ENCODE measurements around the gene PNPLA2. TPM values are rescaled to one million over a fixed set of nuclear protein-coding genes. Genes with fewer than 3 reads are reported as not detected.

The PNPLA2 gene
- total and polyA plus RNA-seq, 4 experiments from 2014 or later = 12.2 to 201 (median 118) TPM

- POLR2A ChIA-PET (ENCODE audit: partially characterized antibody) = interaction anchor here (0.6 to 2.5 kb wide), 2 partner anchors 9 to 18 kb away, joined by 3 to 9 read pairs; partner anchors contain the start of gene PNPLA2
- no peak overlapping the region for H3K4me3 ChIP-seq (ENCODE audit: low read length in 2 of 2)
- H3K9me3 ChIP-seq (ENCODE audit: control insufficient read depth in 1 of 2, low read length in 2 of 2) = no peaks in the 10 kb centered on the region
- no peaks in the 10 kb centered on the region for H3K27me3 Mint-ChIP-seq
- no peak overlapping the region for H3K4me3 Mint-ChIP-seq
- peaks cover 29% of the 10 kb centered on the region for H3K4me1 ChIP-seq (ENCODE audit: insufficient read depth, low read length)
- intact Hi-C loops (cut with micrococcal nuclease) = no loop called here
- peaks cover 13% of the 10 kb centered on the region for H3K36me3 ChIP-seq (ENCODE audit: insufficient read depth, low read length)
- H3K27ac Mint-ChIP-seq = no peak overlapping the region
- H3K27ac ChIP-seq (ENCODE audit: low read depth, low read length) = no peak overlapping the region
- H3K9me3 Mint-ChIP-seq = peaks cover 0 to 1% (median 0%) of the 10 kb centered on the region in 8 donors
- no peaks in the 10 kb centered on the region for H3K27me3 ChIP-seq (ENCODE audit: insufficient read depth, low read length)
- peaks cover 0 to 15% of the 10 kb centered on the region in 2 donors for H3K36me3 Mint-ChIP-seq
- CTCF ChIA-PET (ENCODE audit: partially characterized antibody) = interaction anchor here (1.0 kb wide), 1 partner anchor 9 kb away, joined by 3 read pairs; no protein-coding TSS in a partner anchor
- H3K4me1 Mint-ChIP-seq = peaks cover 4 to 29% (median 13%) of the 10 kb centered on the region in 4 donors
- no peak for DNase-seq
Observed at GRCh38 chr11:837990-838307, 19.2 kb downstream of the PNPLA2 start.

GRCh38 chr11:838441-839279 is 19.9 kb downstream of the PNPLA2 start:
- ChIA-PET POLR2A (ENCODE audit: partially characterized antibody) (interaction anchor here (0.6 kb wide), 1 partner anchor 9 kb away, joined by 3 read pairs; no protein-coding TSS in a partner anchor), CTCF (ENCODE audit: partially characterized antibody) (no interaction called here)
- Histone ChIP-seq H3K27ac (ENCODE audit: low read depth, low read length) (no peak overlapping the region), H3K36me3 (ENCODE audit: insufficient read depth, low read length) (peaks cover 13% of the 10 kb centered on the region), H3K4me1 (ENCODE audit: insufficient read depth, low read length) (peaks cover 31% of the 10 kb centered on the region), H3K9me3 (ENCODE audit: control insufficient read depth in 1 of 2, low read length in 2 of 2) (no peaks in the 10 kb centered on the region), H3K27me3 (ENCODE audit: insufficient read depth, low read length) (no peaks in the 10 kb centered on the region), H3K4me3 (ENCODE audit: low read length in 2 of 2) (no peak overlapping the region)
- Mint-ChIP-seq H3K9me3 (peaks cover 0 to 1% (median 0%) of the 10 kb centered on the region in 8 donors), H3K4me1 (peaks cover 4 to 32% (median 14%) of the 10 kb centered on the region in 4 donors), H3K27ac (peak overlapping the region in 1 of 7 donors; percentile 37), H3K36me3 (peaks cover 0 to 17% of the 10 kb centered on the region in 2 donors), H3K4me3 (peak overlapping the region in 1 of 8 donors; percentile 52), H3K27me3 (no peaks in the 10 kb centered on the region)
- no peak for DNase-seq
- intact Hi-C loops (cut with micrococcal nuclease) = no loop called here

- peak overlapping the region in 1 of 7 donors; percentile 78 for H3K27ac Mint-ChIP-seq
- no peak overlapping the region for H3K4me3 Mint-ChIP-seq
- intact Hi-C loops (cut with micrococcal nuclease) = no loop called here
- peaks cover 13% of the 10 kb centered on the region for H3K36me3 ChIP-seq (ENCODE audit: insufficient read depth, low read length)
- H3K36me3 Mint-ChIP-seq = peaks cover 0 to 17% of the 10 kb centered on the region in 2 donors
- H3K4me3 ChIP-seq (ENCODE audit: low read length in 2 of 2) = no peak overlapping the region
- no peaks in the 10 kb centered on the region for H3K27me3 Mint-ChIP-seq
- ChIA-PET CTCF (ENCODE audit: partially characterized antibody) (no interaction called here), POLR2A (ENCODE audit: partially characterized antibody) (no interaction called here)
- no peak for DNase-seq
- no peak overlapping the region for H3K27ac ChIP-seq (ENCODE audit: low read depth, low read length)
- no peaks in the 10 kb centered on the region for H3K27me3 ChIP-seq (ENCODE audit: insufficient read depth, low read length)
- no peaks in the 10 kb centered on the region for H3K9me3 ChIP-seq (ENCODE audit: control insufficient read depth in 1 of 2, low read length in 2 of 2)
- H3K4me1 ChIP-seq (ENCODE audit: insufficient read depth, low read length) = peaks cover 31% of the 10 kb centered on the region
- peaks cover 0 to 1% (median 0%) of the 10 kb centered on the region in 8 donors for H3K9me3 Mint-ChIP-seq
- peaks cover 4 to 29% (median 15%) of the 10 kb centered on the region in 4 donors for H3K4me1 Mint-ChIP-seq
Observed at GRCh38 chr11:839280-839623, 20.5 kb downstream of the PNPLA2 start.

GRCh38 chr11:839875-840617 is 21.3 kb downstream of the PNPLA2 start:
- intact Hi-C loops (cut with micrococcal nuclease) = no loop called here
- POLR2A ChIA-PET (ENCODE audit: partially characterized antibody) = interaction anchor here (4.8 to 5.2 kb wide), 2 partner anchors 8 to 20 kb away, joined by 57 to 67 read pairs; partner anchors contain the start of genes CD151 and PNPLA2
- H3K9me3 Mint-ChIP-seq = peaks cover 0 to 1% (median 0%) of the 10 kb centered on the region in 8 donors
- peak overlapping the region; percentile 20 to 89 (median 72) for H3K4me3 Mint-ChIP-seq
- H3K36me3 ChIP-seq (ENCODE audit: insufficient read depth, low read length) = peaks cover 13% of the 10 kb centered on the region
- no peak overlapping the region for H3K27ac ChIP-seq (ENCODE audit: low read depth, low read length)
- peaks cover 4 to 31% (median 15%) of the 10 kb centered on the region in 4 donors for H3K4me1 Mint-ChIP-seq
- CTCF ChIA-PET (ENCODE audit: partially characterized antibody) = interaction anchor here (1.1 kb wide), 1 partner anchor 21 kb away, joined by 4 read pairs; the partner anchor contains the start of gene PNPLA2
- peaks cover 31% of the 10 kb centered on the region for H3K4me1 ChIP-seq (ENCODE audit: insufficient read depth, low read length)
- H3K27ac Mint-ChIP-seq = peak overlapping the region in 4 of 7 donors; percentile 52 to 78 (median 68)
- H3K36me3 Mint-ChIP-seq = peaks cover 0 to 17% of the 10 kb centered on the region in 2 donors
- H3K27me3 Mint-ChIP-seq = no peaks in the 10 kb centered on the region
- no peak overlapping the region for H3K4me3 ChIP-seq (ENCODE audit: low read length in 2 of 2)
- H3K27me3 ChIP-seq (ENCODE audit: insufficient read depth, low read length) = no peaks in the 10 kb centered on the region
- H3K9me3 ChIP-seq (ENCODE audit: control insufficient read depth in 1 of 2, low read length in 2 of 2) = no peaks in the 10 kb centered on the region
- no peak for DNase-seq

GRCh38 chr11:841981-842369 is 23.3 kb downstream of the PNPLA2 start:
- H3K4me1 Mint-ChIP-seq = peaks cover 4 to 35% (median 15%) of the 10 kb centered on the region in 4 donors
- DNase-seq = no peak
- peaks cover 0 to 17% of the 10 kb centered on the region in 2 donors for H3K36me3 Mint-ChIP-seq
- H3K27me3 Mint-ChIP-seq = peaks cover 0 to 2% of the 10 kb centered on the region in 2 donors
- peak overlapping the region; percentile 84 to 89 (median 86) for H3K4me3 Mint-ChIP-seq
- ChIA-PET CTCF (ENCODE audit: partially characterized antibody) (interaction anchor here (1.4 kb wide), 1 partner anchor 209 kb away, joined by 5 read pairs; no protein-coding TSS in a partner anchor), POLR2A (ENCODE audit: partially characterized antibody) (interaction anchor here (1.1 to 5.2 kb wide), 7 partner anchors 10 to 336 kb away, joined by 3 to 67 read pairs (median 8); partner anchors contain the start of genes CD151, CHID1, PNPLA2 and RPLP2)
- intact Hi-C loops (cut with micrococcal nuclease) = loop anchor here (1.0 to 2.0 kb wide), 3 partner anchors 23 to 85 kb away; partner anchors contain the start of gene RPLP2
- Histone ChIP-seq H3K4me3 (ENCODE audit: low read length in 2 of 2) (peak overlapping the region; percentile 57 to 97), H3K9me3 (ENCODE audit: control insufficient read depth in 1 of 2, low read length in 2 of 2) (no peaks in the 10 kb centered on the region), H3K36me3 (ENCODE audit: insufficient read depth, low read length) (peaks cover 13% of the 10 kb centered on the region), H3K27ac (ENCODE audit: low read depth, low read length) (peak overlapping the region; percentile 77), H3K4me1 (ENCODE audit: insufficient read depth, low read length) (peaks cover 31% of the 10 kb centered on the region), H3K27me3 (ENCODE audit: insufficient read depth, low read length) (no peaks in the 10 kb centered on the region)
- peak overlapping the region; percentile 66 to 89 (median 84) for H3K27ac Mint-ChIP-seq
- H3K9me3 Mint-ChIP-seq = peaks cover 0 to 1% (median 0%) of the 10 kb centered on the region in 8 donors

GRCh38 chr11:842370-843002 is 23.8 kb downstream of the PNPLA2 start, which contains the start of the genes POLR2L and TSPAN4:
POLR2L (minus strand) TSS chr11:842529; CDS start chr11:842508, 21 bp downstream.
TSPAN4 (plus strand) TSS chr11:842852; CDS start chr11:850305, 7,453 bp downstream.
- Mint-ChIP-seq H3K27ac (peak within 1 kb of the TSS; percentile 66 to 89 (median 84)), H3K36me3 (peaks cover 0 to 15% of the 10 kb centered on the region in 2 donors), H3K4me1 (peaks cover 4 to 35% (median 15%) of the 10 kb centered on the region in 4 donors), H3K4me3 (peak within 1 kb of the TSS; percentile 84 to 89 (median 86)), H3K27me3 (peaks cover 0 to 2% of the 10 kb centered on the region in 2 donors), H3K9me3 (peaks cover 0 to 1% (median 0%) of the 10 kb centered on the region in 8 donors)
- Histone ChIP-seq H3K4me3 (ENCODE audit: low read length in 2 of 2) (peak within 1 kb of the TSS; percentile 57 to 97), H3K27ac (ENCODE audit: low read depth, low read length) (peak within 1 kb of the TSS; percentile 77), H3K36me3 (ENCODE audit: insufficient read depth, low read length) (peaks cover 13% of the 10 kb centered on the region), H3K27me3 (ENCODE audit: insufficient read depth, low read length) (no peaks in the 10 kb centered on the region), H3K9me3 (ENCODE audit: control insufficient read depth in 1 of 2, low read length in 2 of 2) (no peaks in the 10 kb centered on the region), H3K4me1 (ENCODE audit: insufficient read depth, low read length) (peaks cover 31% of the 10 kb centered on the region)
- DNase-seq = peak; percentile 83 to 94 (median 85)
- ChIA-PET POLR2A (ENCODE audit: partially characterized antibody) (interaction anchor here (0.5 to 5.2 kb wide), 16 partner anchors 10 to 555 kb away, joined by 3 to 67 read pairs (median 4); partner anchors contain the start of genes CD151, CHID1, PHRF1 and PNPLA2), CTCF (ENCODE audit: partially characterized antibody) (interaction anchor here (0.9 kb wide), 1 partner anchor 733 kb away, joined by 3 read pairs; no protein-coding TSS in a partner anchor)
- intact Hi-C loops (cut with micrococcal nuclease) = loop anchor here (1.0 to 2.0 kb wide), 3 partner anchors 23 to 84 kb away; partner anchors contain the start of gene RPLP2

All from CD4-positive, alpha-beta memory T cell (primary cell).